Kidney (tissue), 14 donors: ENCODE measurements around the gene AKR1C3. TPM values are rescaled to one million over a fixed set of nuclear protein-coding genes. Genes with fewer than 3 reads are reported as not detected.

ENCODE experiments used
- DNase-seq, 5 donors: peaks; one replicate each; pipeline ENCODE4 v3.0.0-alpha.2; 2013 to 2020
- FAIRE-seq: peaks from 2 replicates; lab custom pipeline; 2012; peaks lifted over from hg19 to GRCh38; lab: Jason Lieb, UNC
- H3K27ac ChIP-seq, 2 donors: one replicate each; pipeline ENCODE4 v1.7.0; 2013; ENCODE audit warnings: low read depth in 2 of 2, low read length in 2 of 2, inconsistent platforms in 1 of 2
- H3K27me3 ChIP-seq: one replicate; pipeline ENCODE4 v1.7.1; 2013; ENCODE audit warnings: low read length, inconsistent platforms; ENCODE audit not compliant: control insufficient read depth, insufficient read depth
- H3K36me3 ChIP-seq, 3 donors: one replicate each; pipeline versions ENCODE4 v1.7.0 to v1.7.1; 2013; ENCODE audit warnings: low read length in 3 of 3, control low read depth in 1 of 3, inconsistent platforms in 1 of 3; ENCODE audit not compliant: insufficient read depth in 3 of 3, control insufficient read depth in 2 of 3
- H3K4me1 ChIP-seq, 3 donors: one replicate each; pipeline versions ENCODE4 v1.7.0 to v1.7.1; 2013; ENCODE audit warnings: low read length in 3 of 3, inconsistent platforms in 1 of 3, low read depth in 1 of 3; ENCODE audit not compliant: control insufficient read depth in 2 of 3, insufficient read depth in 2 of 3
- H3K4me3 ChIP-seq, 3 donors: one replicate each; pipeline versions ENCODE4 v1.7.0 to v1.8.1; 2013; ENCODE audit warnings: low read length in 3 of 3, control low read depth in 1 of 3, inconsistent platforms in 1 of 3
- H3K9ac ChIP-seq, 3 donors: one replicate each; pipeline versions ENCODE4 v1.7.0 to v1.7.1; 2013; ENCODE audit warnings: low read length in 3 of 3, control low read depth in 1 of 3, inconsistent platforms in 1 of 3
- H3K9me3 ChIP-seq, 3 donors: one replicate each; pipeline versions ENCODE4 v1.7.0 to v1.7.1; 2013; ENCODE audit warnings: low read length in 3 of 3, control low read depth in 1 of 3, inconsistent platforms in 1 of 3; ENCODE audit not compliant: control insufficient read depth in 2 of 3, insufficient read depth in 1 of 3
- CTCF ChIP-seq: IDR thresholded peaks from 3 replicates; pipeline ENCODE4 v1.5.1; 2012; ENCODE audit warnings: mild to moderate bottlenecking, moderate library complexity, borderline replicate concordance; ENCODE audit not compliant: insufficient read depth; ENCODE audit errors: extremely low read depth
- intact Hi-C: fragments of 100-400 bp; cut with DNase I; formaldehyde crosslinking; loops from one replicate; pipeline ENCODE4 v1.11.1; 2022
- polyA plus RNA-seq: library from polyadenylated mRNA; stranded (reverse); fragments of 350-450 nt; fragmentation: Illumina TruSeq; extraction: RNeasy Lipid Tissue Mini Kit (QIAGEN cat#74804); gene quantifications from one replicate; pipeline ENCODE4 v1.2.3, GENCODE V29; 2014; ENCODE audit warnings: low read depth, low replicate concordance; ENCODE audit not compliant: insufficient read depth
- total RNA-seq: library from RNA; stranded (reverse); fragmentation: NEBNext Ultra II Directional; extraction: Animal tissue kit (Norgen Biotek cat#: 25700); gene quantifications from one replicate; pipeline ENCODE4 v1.2.1, GENCODE V29; 2021
- donor health status: control.
- donor health status: control.
- donor health status: control.
- donor health status: control.
- donor health status: control.
- donor health status: DM: yes; HTN: yes; CAD: no.
- donor health status: Normal renal cell carcinoma (clear cell type).

The AKR1C3 gene
- total and polyA plus RNA-seq, 2 donors from 2014 or later = 61.8 to 187 TPM

- Histone ChIP-seq H3K4me1 (peaks cover 6 to 15% (median 9%) of the 10 kb centered on the region in 3 donors), H3K4me3 (peak overlapping the region in 2 of 3 donors; percentile 21 to 27), H3K9me3 (no peaks in the 10 kb centered on the region), H3K36me3 (no peaks in the 10 kb centered on the region), H3K27me3 (no peaks in the 10 kb centered on the region), H3K27ac (peak overlapping the region; percentile 85 to 87), H3K9ac (peak overlapping the region in 1 of 3 donors; percentile 17)
- intact Hi-C loops = no loop called here
- no peak for TF ChIP-seq CTCF
- FAIRE-seq = peak; percentile 94
- peak; percentile 64 to 96 (median 78) for DNase-seq
Measured at GRCh38 chr10:5071411-5072198, 22.6 kb upstream of the AKR1C3 start.

- no peaks in the 10 kb centered on the region for H3K36me3 ChIP-seq
- TF ChIP-seq CTCF = no peak
- FAIRE-seq = no peak
- no peak for DNase-seq
- no peak overlapping the region for H3K9ac ChIP-seq
- peaks cover 6 to 17% (median 9%) of the 10 kb centered on the region in 3 donors for H3K4me1 ChIP-seq
- no peaks in the 10 kb centered on the region for H3K9me3 ChIP-seq
- no peak overlapping the region for H3K27ac ChIP-seq
- no peak overlapping the region for H3K4me3 ChIP-seq
- no peaks in the 10 kb centered on the region for H3K27me3 ChIP-seq
- intact Hi-C loops = no loop called here
Measured at GRCh38 chr10:5073659-5074058, 20.6 kb upstream of the AKR1C3 start.

GRCh38 chr10:5076615-5077014, 17.6 kb upstream of the AKR1C3 start:
- FAIRE-seq (no peak), DNase-seq (no peak)
- no peak overlapping the region for H3K4me3 ChIP-seq
- intact Hi-C loops = no loop called here
- H3K9me3 ChIP-seq = no peaks in the 10 kb centered on the region
- H3K9ac ChIP-seq = no peak overlapping the region
- no peak for TF ChIP-seq CTCF
- H3K36me3 ChIP-seq = no peaks in the 10 kb centered on the region
- peaks cover 0 to 18% (median 2%) of the 10 kb centered on the region in 3 donors for H3K4me1 ChIP-seq
- H3K27me3 ChIP-seq = no peaks in the 10 kb centered on the region
- no peak overlapping the region for H3K27ac ChIP-seq
